ENCODE results near the gene CTDSP2.
"Not testable (repeated sequence)": the region's sequence is repeated elsewhere in the genome, so short reads cannot be mapped to it uniquely, and the experiment has no call there.

DNA sequence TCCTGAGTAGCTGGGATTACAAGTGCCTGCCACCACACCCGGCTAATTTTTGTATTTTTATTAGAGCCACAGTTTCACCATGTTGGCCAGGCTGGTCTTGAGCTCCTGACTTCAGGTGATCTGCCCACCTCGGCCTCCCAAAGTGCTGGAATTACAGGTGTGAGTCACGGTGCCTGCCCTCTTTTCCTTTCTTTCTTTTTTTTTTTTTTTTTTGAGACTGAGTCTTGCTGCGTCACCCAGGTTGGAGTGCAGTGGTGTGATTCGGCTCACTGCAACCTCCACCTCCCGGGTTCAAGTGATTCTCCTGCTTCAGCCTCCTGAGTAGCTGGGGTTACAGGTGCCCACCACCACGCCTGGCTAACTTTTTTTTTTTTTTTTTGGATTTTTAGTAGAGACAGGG lies 11.6 kb upstream of the CTDSP2 start:
- not testable (repeated sequence) for TF ChIP-seq POLR2A (IDR thresholded peaks at IDR 0.05; ENCODE audit: low read length); GATA1 (IDR thresholded peaks at IDR 0.05; ENCODE audit: low read depth, low read length)
